Endodermal cell (in vitro differentiated cells): ENCODE measurements around the gene RSPRY1. TPM values are rescaled to one million over a fixed set of nuclear protein-coding genes. Genes with fewer than 3 reads are reported as not detected.
"Not testable (repeated sequence)": the region's sequence is repeated elsewhere in the genome, so short reads cannot be mapped to it uniquely, and the experiment has no call there.

Experiments
- DNase-seq: peaks from one replicate; pipeline ENCODE4 v3.0.0-alpha.2; 2017
- H3K27ac ChIP-seq: 2 replicates; pipeline ENCODE4 v1.5.1; 2013; ENCODE audit warnings: mild to moderate bottlenecking, low read depth, low read length, moderate library complexity
- H3K27me3 ChIP-seq: 2 replicates; pipeline ENCODE4 v1.6.1; 2013; ENCODE audit warnings: mild to moderate bottlenecking, low read length, moderate library complexity; ENCODE audit not compliant: insufficient read depth, control insufficient read depth, poor library complexity, severe bottlenecking
- H3K36me3 ChIP-seq: 2 replicates; pipeline ENCODE4 v1.7.0; 2013; ENCODE audit warnings: mild to moderate bottlenecking, low read length, moderate library complexity; ENCODE audit not compliant: control insufficient read depth, insufficient read depth
- H3K4me1 ChIP-seq: one replicate; pipeline ENCODE4 v1.7.0; 2013; ENCODE audit warnings: low read length; ENCODE audit not compliant: control insufficient read depth, insufficient read depth
- H3K4me3 ChIP-seq: 2 replicates; pipeline ENCODE4 v1.5.1; 2013; ENCODE audit warnings: mild to moderate bottlenecking, low read length, moderate library complexity
- H3K9ac ChIP-seq: 2 replicates; pipeline ENCODE4 v1.6.1; 2013; ENCODE audit warnings: mild to moderate bottlenecking, low read length, moderate library complexity; ENCODE audit not compliant: poor library complexity, severe bottlenecking; ENCODE audit errors: extremely low read depth
- H3K9me3 ChIP-seq: 2 replicates; pipeline ENCODE4 v1.6.1; 2013; ENCODE audit warnings: mild to moderate bottlenecking, low read length, moderate library complexity; ENCODE audit not compliant: control insufficient read depth
- H3K27ac Mint-ChIP-seq: 2 replicates; pipeline ENCODE4 v1.8.0; 2020; ENCODE audit warnings: mixed read lengths
- H3K27me3 Mint-ChIP-seq: 2 replicates; pipeline ENCODE4 v1.8.0; 2021; ENCODE audit warnings: mild to moderate bottlenecking, mixed read lengths; ENCODE audit not compliant: insufficient read depth
- H3K36me3 Mint-ChIP-seq: 2 replicates; pipeline ENCODE4 v1.8.0; 2020; ENCODE audit warnings: low read depth, mixed read lengths
- H3K4me1 Mint-ChIP-seq: 2 replicates; pipeline ENCODE4 v1.8.0; 2020; ENCODE audit warnings: mixed read lengths
- H3K4me3 Mint-ChIP-seq: 2 replicates; pipeline ENCODE4 v1.8.0; 2020; ENCODE audit warnings: mild to moderate bottlenecking, moderate library complexity, mixed read lengths
- H3K9me3 Mint-ChIP-seq: 2 replicates; pipeline ENCODE4 v1.8.0; 2020; ENCODE audit warnings: mild to moderate bottlenecking, mixed read lengths
- WGBS, 2 experiments: methylation state at CpG; one replicate each; pipeline versions ENCODE4 v1.1.5 to v1.1.7; 2013; ENCODE audit warnings: missing lambda C conversion rate in 2 of 2, mixed read lengths in 1 of 2; ENCODE audit not compliant: insufficient coverage in 1 of 2, insufficient read length in 1 of 2; 5-methylcytosine and 5-hydroxymethylcytosine counted together
- total RNA-seq, 2 donors: library from RNA; stranded (reverse); fragmentation: NEBNext Ultra II Directional in 1 of 2; extraction: Animal tissue kit (Norgen Biotek cat#: 25700) in 1 of 2; gene quantifications; 2 replicates in 1 of 2; 3 replicates in 1 of 2; pipeline ENCODE4 v1.2.1, GENCODE V29; 2021
- TF ChIP-seq, protein P1 (sequence below): fragments of 200-600 bp; sonication (generic); conservative IDR thresholded peaks from 2 replicates; pipeline ENCODE4 v1.5.0; 2021; ENCODE audit warnings: antibody characterized with exemption, mild to moderate bottlenecking

The RSPRY1 gene
- total RNA-seq, 2 donors from 2014 or later: 40.3 to 46.5 TPM

DNA sequence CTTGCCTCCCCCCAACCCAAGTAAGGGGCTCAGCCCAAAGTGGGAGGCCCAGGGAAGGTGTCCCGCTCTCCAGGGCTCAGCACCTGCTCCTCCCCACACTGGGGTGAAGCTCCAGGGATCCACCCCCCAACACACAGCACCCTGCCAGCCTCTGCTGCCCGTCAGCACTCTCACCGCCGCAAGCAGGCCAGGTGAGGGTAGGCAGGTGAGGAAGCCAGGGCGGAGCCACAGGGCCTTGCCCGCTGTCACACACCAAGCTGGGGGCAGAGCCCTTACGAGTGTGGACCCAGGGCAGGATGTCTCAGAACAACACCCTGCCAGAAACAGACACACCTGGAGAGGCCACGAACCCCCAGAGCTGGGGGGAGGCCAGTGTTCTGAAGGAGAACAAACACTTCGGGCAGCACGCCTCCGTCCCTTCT is 78.8 kb downstream of the RSPRY1 start:
- no peak overlapping the region for H3K27ac ChIP-seq
- Mint-ChIP-seq H3K4me1 (peaks cover 21% of the 10 kb centered on the region), H3K9me3 (no peaks in the 10 kb centered on the region), H3K4me3 (no peak overlapping the region), H3K27me3 (no peaks in the 10 kb centered on the region), H3K27ac (no peak overlapping the region), H3K36me3 (no peaks in the 10 kb centered on the region)
- H3K36me3 ChIP-seq: no peaks in the 10 kb centered on the region
- H3K4me3 ChIP-seq: no peak overlapping the region
- no peak for DNase-seq
- no peaks in the 10 kb centered on the region for H3K27me3 ChIP-seq
- TF ChIP-seq, protein P1, sequence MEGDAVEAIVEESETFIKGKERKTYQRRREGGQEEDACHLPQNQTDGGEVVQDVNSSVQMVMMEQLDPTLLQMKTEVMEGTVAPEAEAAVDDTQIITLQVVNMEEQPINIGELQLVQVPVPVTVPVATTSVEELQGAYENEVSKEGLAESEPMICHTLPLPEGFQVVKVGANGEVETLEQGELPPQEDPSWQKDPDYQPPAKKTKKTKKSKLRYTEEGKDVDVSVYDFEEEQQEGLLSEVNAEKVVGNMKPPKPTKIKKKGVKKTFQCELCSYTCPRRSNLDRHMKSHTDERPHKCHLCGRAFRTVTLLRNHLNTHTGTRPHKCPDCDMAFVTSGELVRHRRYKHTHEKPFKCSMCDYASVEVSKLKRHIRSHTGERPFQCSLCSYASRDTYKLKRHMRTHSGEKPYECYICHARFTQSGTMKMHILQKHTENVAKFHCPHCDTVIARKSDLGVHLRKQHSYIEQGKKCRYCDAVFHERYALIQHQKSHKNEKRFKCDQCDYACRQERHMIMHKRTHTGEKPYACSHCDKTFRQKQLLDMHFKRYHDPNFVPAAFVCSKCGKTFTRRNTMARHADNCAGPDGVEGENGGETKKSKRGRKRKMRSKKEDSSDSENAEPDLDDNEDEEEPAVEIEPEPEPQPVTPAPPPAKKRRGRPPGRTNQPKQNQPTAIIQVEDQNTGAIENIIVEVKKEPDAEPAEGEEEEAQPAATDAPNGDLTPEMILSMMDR: no peak
- H3K9ac ChIP-seq: no peak overlapping the region
- no peaks in the 10 kb centered on the region for H3K9me3 ChIP-seq
- peaks cover 20% of the 10 kb centered on the region for H3K4me1 ChIP-seq
- 94 to 100% methylated on average over 1 to 11 of the region's 11 CpGs for WGBS, 2 experiments

DNA sequence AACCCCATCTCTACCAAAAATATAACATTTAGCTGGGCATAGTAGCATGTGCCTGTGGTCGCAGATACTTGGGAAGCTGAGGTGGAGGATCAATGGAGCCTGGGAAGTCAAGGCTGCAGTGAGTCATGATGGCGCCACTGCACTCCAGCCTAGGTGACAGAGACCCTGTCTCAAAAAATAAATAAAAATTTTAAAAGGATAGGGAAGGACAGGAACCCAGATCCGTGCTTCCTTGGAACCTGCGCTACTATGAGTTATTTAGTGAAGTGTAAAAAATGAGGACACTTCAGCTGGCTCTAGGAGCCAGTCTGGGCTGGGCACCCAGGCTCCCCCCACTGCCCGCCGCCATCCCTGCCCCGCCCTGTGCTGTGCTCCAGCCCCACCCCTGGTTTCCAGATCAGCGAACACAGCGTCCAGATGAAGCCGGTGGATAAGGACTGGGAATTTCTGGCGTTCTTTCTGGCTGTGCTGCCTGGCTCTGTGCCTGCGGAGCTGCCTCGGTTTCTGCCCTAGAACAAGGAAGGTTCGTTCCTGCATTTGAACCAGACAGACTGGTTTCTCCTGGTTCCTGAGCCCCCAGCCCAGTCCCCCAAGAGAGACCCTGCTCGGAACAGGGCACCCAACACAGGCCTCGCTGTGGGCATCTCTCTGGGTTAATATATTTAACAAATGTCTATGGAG is 79.9 kb downstream of the RSPRY1 start:
- Histone ChIP-seq H3K27ac (no peak overlapping the region), H3K36me3 (no peaks in the 10 kb centered on the region), H3K9ac (no peak overlapping the region), H3K4me3 (no peak overlapping the region), H3K9me3 (no peaks in the 10 kb centered on the region), H3K4me1 (peaks cover 15% of the 10 kb centered on the region), H3K27me3 (no peaks in the 10 kb centered on the region)
- H3K27me3 Mint-ChIP-seq: no peaks in the 10 kb centered on the region
- H3K4me3 Mint-ChIP-seq: no peak overlapping the region
- H3K36me3 Mint-ChIP-seq: no peaks in the 10 kb centered on the region
- TF ChIP-seq, protein P1: no peak
- H3K27ac Mint-ChIP-seq: no peak overlapping the region
- peaks cover 18% of the 10 kb centered on the region for H3K4me1 Mint-ChIP-seq
- no peaks in the 10 kb centered on the region for H3K9me3 Mint-ChIP-seq
- no peak for DNase-seq
- 94 to 97% methylated on average over 12 to 16 of the region's 16 CpGs for WGBS, 2 experiments

DNA sequence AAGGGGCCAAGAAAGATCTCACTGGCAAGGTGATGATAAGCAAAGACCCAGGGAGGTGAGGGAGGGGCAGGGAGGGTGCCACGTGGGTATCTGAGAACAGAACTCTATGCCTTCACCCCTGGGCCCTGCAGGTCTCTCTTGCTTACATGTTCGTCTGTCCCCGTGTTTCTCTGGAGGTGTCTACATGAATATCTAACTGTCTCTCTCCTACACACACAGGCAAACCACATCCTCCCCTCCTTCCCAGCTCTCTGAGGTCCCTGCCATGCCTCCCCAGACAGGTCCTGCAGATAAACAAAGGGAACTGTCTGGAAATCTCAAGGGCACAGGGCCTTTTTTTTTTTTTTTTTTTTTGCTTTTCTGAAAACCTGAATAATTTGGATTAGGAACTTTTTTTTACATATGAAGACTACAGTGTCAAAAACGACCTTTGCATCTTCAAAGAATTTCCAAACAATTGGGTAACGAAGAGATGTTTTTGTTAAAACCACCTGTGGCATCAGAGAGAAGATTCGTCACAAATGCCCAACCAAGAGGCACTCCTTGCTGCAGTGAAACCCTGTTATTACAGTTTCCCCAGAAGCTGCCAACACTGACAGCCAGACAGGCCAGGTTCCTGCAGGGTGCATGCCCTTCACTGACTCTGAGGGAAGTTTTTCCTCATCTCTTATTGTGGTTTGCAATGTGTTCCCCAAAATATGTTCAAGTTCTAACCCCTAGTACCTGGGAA is 80.6 kb downstream of the RSPRY1 start:
- no peak for DNase-seq
- Mint-ChIP-seq H3K27me3 (no peaks in the 10 kb centered on the region), H3K27ac (no peak overlapping the region), H3K36me3 (no peaks in the 10 kb centered on the region), H3K4me3 (no peak overlapping the region), H3K4me1 (peaks cover 20% of the 10 kb centered on the region), H3K9me3 (no peaks in the 10 kb centered on the region)
- Histone ChIP-seq H3K4me3 (no peak overlapping the region), H3K4me1 (peaks cover 15% of the 10 kb centered on the region), H3K27ac (no peak overlapping the region), H3K27me3 (no peaks in the 10 kb centered on the region), H3K9ac (no peak overlapping the region), H3K36me3 (no peaks in the 10 kb centered on the region), H3K9me3 (no peaks in the 10 kb centered on the region)
- WGBS, 2 experiments: 71 to 74% methylated on average over 5 to 6 of the region's 6 CpGs
- TF ChIP-seq, protein P1: no peak

DNA sequence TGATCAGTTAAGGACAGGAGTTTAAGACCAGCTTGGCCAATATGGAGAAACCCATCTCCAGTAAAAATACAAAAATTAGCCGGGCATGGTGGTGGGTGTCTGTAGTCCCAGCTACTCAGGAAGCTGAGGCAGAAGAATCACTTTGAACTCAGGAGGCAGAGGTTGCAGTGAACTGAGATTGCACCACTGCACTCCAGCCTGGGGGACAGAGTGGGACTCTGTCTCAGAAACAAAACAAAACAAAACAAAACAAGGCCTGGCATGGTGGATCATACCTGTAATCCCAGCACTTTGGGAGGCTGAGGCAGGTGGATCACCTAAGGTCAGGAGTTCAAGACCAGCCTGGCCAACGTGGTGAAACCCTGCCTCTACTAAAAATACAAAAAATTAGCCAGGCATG is 81.2 kb downstream of the RSPRY1 start:
- DNase-seq, H3K27me3 Mint-ChIP-seq, H3K36me3 ChIP-seq, H3K9ac ChIP-seq, H3K9me3 ChIP-seq, H3K9me3 Mint-ChIP-seq, H3K27me3 ChIP-seq, H3K27ac ChIP-seq, H3K36me3 Mint-ChIP-seq, H3K4me3 ChIP-seq, H3K4me3 Mint-ChIP-seq, H3K27ac Mint-ChIP-seq: not testable (repeated sequence)
- H3K4me1 ChIP-seq: peaks cover 15% of the 10 kb centered on the region
- WGBS, 2 experiments: 89 to 90% methylated on average over 1 to 2 of the region's 2 CpGs
- H3K4me1 Mint-ChIP-seq: peaks cover 21% of the 10 kb centered on the region
